Activated gamma-delta T cell treated with anti-CD3 and anti-CD28 coated beads, Interleukin-2, amount 50 U/mL, for 16 hours (primary cell): ENCODE results near the gene PDLIM7.

Source experiments
- DNase-seq: peaks from one replicate; pipeline ENCODE4 v3.0.0-alpha.2; 2020; ENCODE audit warnings: low read depth

Gene PDLIM7

GRCh38 chr5:177443144-177443983 is 54.0 kb downstream of the PDLIM7 start:
- DNase-seq: no peak

- no peak for DNase-seq
Measured at GRCh38 chr5:177442066-177442826, 55.2 kb downstream of the PDLIM7 start.

- DNase-seq: no peak
Measured at GRCh38 chr5:177440990-177441780, 56.2 kb downstream of the PDLIM7 start.

- no peak for DNase-seq
Measured at GRCh38 chr5:177440211-177440989, 57.0 kb downstream of the PDLIM7 start.

GRCh38 chr5:177439518-177440053 is 57.8 kb downstream of the PDLIM7 start:
- no peak for DNase-seq

GRCh38 chr5:177438468-177438867 is 58.9 kb downstream of the PDLIM7 start:
- DNase-seq: no peak

GRCh38 chr5:177437623-177438022 is 59.8 kb downstream of the PDLIM7 start:
- DNase-seq: no peak

GRCh38 chr5:177435847-177436536 is 61.4 kb downstream of the PDLIM7 start:
- DNase-seq: no peak

- DNase-seq: no peak
Measured at GRCh38 chr5:177434942-177435738, 62.3 kb downstream of the PDLIM7 start.

GRCh38 chr5:177434437-177434836 is 63.0 kb downstream of the PDLIM7 start:
- no peak for DNase-seq

- DNase-seq: no peak
Measured at GRCh38 chr5:177433658-177434217, 63.7 kb downstream of the PDLIM7 start.
